Measurements from ENCODE around the gene RAB9A. TPM values are rescaled to one million over a fixed set of nuclear protein-coding genes. Genes with fewer than 3 reads are reported as not detected.

Gene RAB9A
- total RNA-seq, 1 experiment from 2014 or later = 26.7 TPM

DNA sequence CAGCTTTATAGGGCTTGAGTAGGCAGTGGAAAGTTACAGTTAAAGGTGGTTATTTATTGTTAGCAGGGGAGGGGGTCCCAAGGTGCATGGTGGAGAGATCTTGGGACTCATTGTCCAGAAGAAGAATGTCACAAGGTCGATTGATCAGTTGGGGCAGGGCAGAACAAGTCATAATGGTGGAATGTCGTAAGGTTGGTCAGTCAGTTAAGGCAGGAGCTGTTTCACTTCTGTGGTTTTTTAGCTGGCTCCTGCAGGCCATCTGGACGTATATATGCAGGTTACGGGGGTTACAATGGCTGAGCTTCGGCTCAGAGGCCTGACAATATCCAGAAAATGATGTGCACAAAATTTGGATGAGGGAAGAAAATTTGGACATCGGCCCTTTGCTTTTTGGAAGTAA, 52.8 kb downstream of the RAB9A start:
- Histone ChIP-seq H3K9me2 (ENCODE audit: insufficient read depth) (no peaks in the 10 kb centered on the region), H3K36me3 (ENCODE audit: low read depth) (peaks cover 9% of the 10 kb centered on the region; the same call in 1 of the 2 replicates), H3K9me3 (ENCODE audit: insufficient read depth, low read depth) (no peaks in the 10 kb centered on the region), H2AFZ (no peak overlapping the region), H3K4me1 (replicated peaks; ENCODE audit: insufficient read depth) (no peaks in the 10 kb centered on the region; the same call in 1 of the 2 replicates), H3K4me3 (no peak overlapping the region), H3F3A (ENCODE audit: insufficient read depth, low read depth) (no peaks in the 10 kb centered on the region), H3K4me2 (no peak overlapping the region), H3K27ac (no peak overlapping the region), H4K20me1 (ENCODE audit: insufficient read depth) (no peaks in the 10 kb centered on the region), H3K27me3 (ENCODE audit: insufficient read depth, low read depth) (no peaks in the 10 kb centered on the region), H3K79me2 (ENCODE audit: low read depth) (peaks cover 9% of the 10 kb centered on the region; the same call in 1 of the 2 replicates)
- TF ChIP-seq EZH2 (IDR thresholded peaks at IDR 0.05; ENCODE audit: low read depth) = no peak
- TF ChIP-seq, protein P1, sequence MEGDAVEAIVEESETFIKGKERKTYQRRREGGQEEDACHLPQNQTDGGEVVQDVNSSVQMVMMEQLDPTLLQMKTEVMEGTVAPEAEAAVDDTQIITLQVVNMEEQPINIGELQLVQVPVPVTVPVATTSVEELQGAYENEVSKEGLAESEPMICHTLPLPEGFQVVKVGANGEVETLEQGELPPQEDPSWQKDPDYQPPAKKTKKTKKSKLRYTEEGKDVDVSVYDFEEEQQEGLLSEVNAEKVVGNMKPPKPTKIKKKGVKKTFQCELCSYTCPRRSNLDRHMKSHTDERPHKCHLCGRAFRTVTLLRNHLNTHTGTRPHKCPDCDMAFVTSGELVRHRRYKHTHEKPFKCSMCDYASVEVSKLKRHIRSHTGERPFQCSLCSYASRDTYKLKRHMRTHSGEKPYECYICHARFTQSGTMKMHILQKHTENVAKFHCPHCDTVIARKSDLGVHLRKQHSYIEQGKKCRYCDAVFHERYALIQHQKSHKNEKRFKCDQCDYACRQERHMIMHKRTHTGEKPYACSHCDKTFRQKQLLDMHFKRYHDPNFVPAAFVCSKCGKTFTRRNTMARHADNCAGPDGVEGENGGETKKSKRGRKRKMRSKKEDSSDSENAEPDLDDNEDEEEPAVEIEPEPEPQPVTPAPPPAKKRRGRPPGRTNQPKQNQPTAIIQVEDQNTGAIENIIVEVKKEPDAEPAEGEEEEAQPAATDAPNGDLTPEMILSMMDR (conservative IDR thresholded peaks at IDR 0.05) = no peak
- no TSS peak for BruUV-seq (replicated peaks)
- intact Hi-C loops (cut with micrococcal nuclease; ENCODE audit: unreplicated experiment) = no loop called here
- ChIA-PET CTCF (no interaction called here), POLR2A (ENCODE audit: unreplicated experiment) (no interaction called here)
- DNase-seq = no peak

DNA sequence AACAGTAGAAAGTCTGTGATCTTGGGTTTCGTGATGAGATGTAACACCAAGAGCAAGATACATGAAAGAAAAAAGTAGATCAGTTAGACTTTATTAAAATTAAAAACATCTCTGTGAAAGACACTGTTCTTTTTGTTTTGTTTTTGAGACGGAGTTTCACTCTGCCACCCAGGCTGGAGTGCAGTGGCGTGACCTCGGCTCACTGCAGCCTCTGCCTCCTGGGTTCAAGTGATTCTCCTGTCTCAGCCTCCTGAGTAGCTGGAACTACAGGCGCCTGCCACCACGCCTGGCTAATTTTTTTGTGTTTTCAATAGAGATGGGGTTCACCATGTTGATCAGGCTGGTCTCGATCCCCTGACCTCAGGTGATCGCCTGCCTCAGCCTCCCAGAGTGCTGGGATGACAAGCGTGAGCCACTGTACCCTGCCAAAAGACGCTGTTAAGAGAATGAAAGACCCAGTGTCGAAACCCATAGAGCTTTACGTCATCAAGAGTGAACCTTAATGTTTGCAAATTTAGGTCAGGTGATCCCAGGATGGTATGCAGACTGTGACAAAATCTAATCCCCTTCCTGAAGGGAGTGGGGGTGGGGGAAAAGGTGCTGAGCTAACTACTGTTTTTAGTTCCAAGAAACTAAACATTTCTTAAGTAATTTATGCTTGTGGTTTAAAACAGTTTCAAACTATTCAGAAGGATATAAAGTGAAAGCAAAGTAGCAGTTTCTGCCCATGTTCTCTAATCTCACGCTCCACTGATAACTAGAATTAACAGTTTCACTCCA, 53.7 kb downstream of the RAB9A start:
- peaks cover 7% of the 10 kb centered on the region; the same call in 1 of the 2 replicates for H3K36me3 ChIP-seq (ENCODE audit: low read depth)
- no peaks in the 10 kb centered on the region for H3K27me3 ChIP-seq (ENCODE audit: insufficient read depth, low read depth)
- no peak overlapping the region for H2AFZ ChIP-seq
- intact Hi-C loops (cut with micrococcal nuclease; ENCODE audit: unreplicated experiment) = no loop called here
- no TSS peak for BruUV-seq (replicated peaks)
- no peaks in the 10 kb centered on the region for H3K9me2 ChIP-seq (ENCODE audit: insufficient read depth)
- CTCF ChIA-PET = no interaction called here
- no peak for DNase-seq
- H3K4me2 ChIP-seq = no peak overlapping the region
- TF ChIP-seq EZH2 (IDR thresholded peaks at IDR 0.05; ENCODE audit: low read depth) = no peak
- TF ChIP-seq, protein P1 (conservative IDR thresholded peaks at IDR 0.05) = no peak
- 0 out of 2 replicates have a peak, but pooled peaks cover 3% of the 10 kb centered on the region for H3K79me2 ChIP-seq (ENCODE audit: low read depth)
- no peaks in the 10 kb centered on the region for H3F3A ChIP-seq (ENCODE audit: insufficient read depth, low read depth)
- H3K4me3 ChIP-seq = no peak overlapping the region
- no peaks in the 10 kb centered on the region for H4K20me1 ChIP-seq (ENCODE audit: insufficient read depth)
- H3K9me3 ChIP-seq (ENCODE audit: insufficient read depth, low read depth) = no peaks in the 10 kb centered on the region
- POLR2A ChIA-PET (ENCODE audit: unreplicated experiment) = no interaction called here
- H3K4me1 ChIP-seq (replicated peaks; ENCODE audit: insufficient read depth) = no peaks in the 10 kb centered on the region; the same call in 1 of the 2 replicates
- no peak overlapping the region for H3K27ac ChIP-seq

DNA sequence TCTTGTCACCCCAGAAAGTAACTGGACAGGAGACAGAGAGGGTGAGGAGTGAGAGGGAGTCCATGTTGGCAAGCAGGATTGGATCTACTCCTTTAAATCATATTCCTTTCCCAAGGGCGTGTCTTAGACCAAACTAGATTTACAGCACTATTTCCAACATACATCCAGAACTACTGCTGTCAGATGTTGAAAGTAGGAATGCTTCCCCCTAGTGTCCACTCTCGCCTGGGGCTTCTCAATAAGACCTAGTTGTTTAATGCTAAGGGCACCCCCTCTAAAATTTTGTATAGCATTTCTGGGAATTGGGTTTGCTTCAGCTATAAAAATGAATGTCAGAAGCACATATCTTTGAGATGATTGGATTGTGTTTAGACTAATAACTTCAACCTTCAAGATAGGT, 58.9 kb downstream of the RAB9A start:
- no peaks in the 10 kb centered on the region for H3K27me3 ChIP-seq (ENCODE audit: insufficient read depth, low read depth)
- ChIA-PET CTCF (no interaction called here), POLR2A (ENCODE audit: unreplicated experiment) (no interaction called here)
- no peaks in the 10 kb centered on the region for H3K9me3 ChIP-seq (ENCODE audit: insufficient read depth, low read depth)
- DNase-seq = peak; percentile 18 to 49
- intact Hi-C loops (cut with micrococcal nuclease; ENCODE audit: unreplicated experiment) = loop anchor here (5.0 kb wide), 1 partner anchor 241 kb away; no protein-coding TSS in a partner anchor
- no peak for TF ChIP-seq EZH2 (IDR thresholded peaks at IDR 0.05; ENCODE audit: low read depth)
- TF ChIP-seq, protein P1 (conservative IDR thresholded peaks at IDR 0.05) = peak; percentile 47
- no peaks in the 10 kb centered on the region for H3F3A ChIP-seq (ENCODE audit: insufficient read depth, low read depth)
- H3K36me3 ChIP-seq (ENCODE audit: low read depth) = peaks cover 19% of the 10 kb centered on the region
- no peaks in the 10 kb centered on the region for H3K79me2 ChIP-seq (ENCODE audit: low read depth)
- no peaks in the 10 kb centered on the region for H4K20me1 ChIP-seq (ENCODE audit: insufficient read depth)
- no peak overlapping the region for H3K27ac ChIP-seq
- H3K4me2 ChIP-seq = no peak overlapping the region
- no peaks in the 10 kb centered on the region for H3K4me1 ChIP-seq (replicated peaks; ENCODE audit: insufficient read depth)
- H3K9me2 ChIP-seq (ENCODE audit: insufficient read depth) = no peaks in the 10 kb centered on the region
- H3K4me3 ChIP-seq = no peak overlapping the region
- no peak overlapping the region for H2AFZ ChIP-seq
- BruUV-seq (replicated peaks) = no TSS peak

Data from PC-9 (cell line).